Lung (tissue), 12 donors: ENCODE results near the gene ZC3H13. TPM values are rescaled to one million over a fixed set of nuclear protein-coding genes. Genes with fewer than 3 reads are reported as not detected.

Experiments used
- ATAC-seq: fragments of 200-7000 bp; cut with Tn5 transposase; one replicate; pipeline ENCODE4 v1.9.1; 2020; ENCODE audit warnings: moderate number of reproducible peaks; ENCODE audit not compliant: insufficient read depth, low FRiP score
- DNase-seq, 3 donors: peaks; one replicate each; pipeline ENCODE4 v3.0.0-alpha.2; 2013 to 2017
- H3K27ac ChIP-seq, 2 donors: one replicate each; pipeline ENCODE4 v1.5.1; 2013; ENCODE audit warnings: mild to moderate bottlenecking in 2 of 2, moderate library complexity in 2 of 2, control low read depth in 1 of 2, inconsistent platforms in 1 of 2, low read depth in 1 of 2, low read length in 1 of 2
- H3K27me3 ChIP-seq, 3 donors: one replicate each; pipeline ENCODE4 v1.5.1; 2013; ENCODE audit warnings: low read length in 2 of 3; ENCODE audit not compliant: control insufficient read depth in 3 of 3, insufficient read depth in 3 of 3
- H3K36me3 ChIP-seq, 4 donors: one replicate each; pipeline ENCODE4 v1.5.1; 2013; ENCODE audit warnings: low read length in 4 of 4, mild to moderate bottlenecking in 1 of 4, moderate library complexity in 1 of 4; ENCODE audit not compliant: control insufficient read depth in 4 of 4, insufficient read depth in 4 of 4
- H3K4me1 ChIP-seq, 5 donors: one replicate each; pipeline ENCODE4 v1.5.1; 2013; ENCODE audit warnings: low read length in 5 of 5, mild to moderate bottlenecking in 2 of 5, moderate library complexity in 1 of 5; ENCODE audit not compliant: control insufficient read depth in 5 of 5, insufficient read depth in 5 of 5
- H3K4me3 ChIP-seq: one replicate; pipeline ENCODE4 v1.5.1; 2013; ENCODE audit warnings: mild to moderate bottlenecking, control low read depth, moderate library complexity
- H3K9ac ChIP-seq, 2 donors: one replicate each; pipeline ENCODE4 v1.5.1; 2013; ENCODE audit warnings: low read length in 2 of 2, control low read depth in 1 of 2; ENCODE audit not compliant: insufficient read depth in 1 of 2
- H3K9me3 ChIP-seq, 4 donors: one replicate each; pipeline ENCODE4 v1.5.1; 2013; ENCODE audit warnings: low read length in 3 of 4, mild to moderate bottlenecking in 1 of 4, moderate library complexity in 1 of 4; ENCODE audit not compliant: control insufficient read depth in 4 of 4, insufficient read depth in 3 of 4
- WGBS, 2 donors: extraction: QIAGEN DNeasy Blood & Tissue Kit; methylation state at CpG; one replicate each; pipeline ENCODE4 v1.1.7; 2013; 5-methylcytosine and 5-hydroxymethylcytosine counted together
- polyA plus RNA-seq, 2 donors: library from polyadenylated mRNA; stranded (reverse); fragments of 200-250 nt; gene quantifications; one replicate each; pipeline ENCODE4 v1.2.1, GENCODE V29; 2013
- total RNA-seq, 2 donors: library from RNA; depleted of rRNA in 1 of 2; stranded (reverse); fragments of >200 nt in 1 of 2; gene quantifications; one replicate each; pipeline ENCODE4 v1.2.1, GENCODE V29; 2014 to 2021
- TF ChIP-seq, protein P1 (sequence below): IDR thresholded peaks from 2 replicates; pipeline ENCODE4 v1.5.1; 2012; ENCODE audit warnings: mild to moderate bottlenecking; ENCODE audit errors: control extremely low read depth, extremely low read depth
- donor health status: control.
- donor health status: control.
- donor health status: Bipolar disorder and iron deficiency.
- donor health status: healthy.
- donor health status: DM: yes; HTN: yes; CAD: no.

Gene ZC3H13
- total and polyA plus RNA-seq, 4 donors = 12.6 to 54.3 (median 27.3) TPM

GRCh38 chr13:46101002-46101401, 48.5 kb upstream of the ZC3H13 start:
- no peak overlapping the region for H3K27ac ChIP-seq
- WGBS, 2 donors = 86 to 95% methylated on average over 4 of the region's 4 CpGs

GRCh38 chr13:46100191-46100815, 47.8 kb upstream of the ZC3H13 start:
- DNase-seq (peak in 1 of 3 donors; percentile 13), ATAC-seq (no peak)
- Histone ChIP-seq H3K9ac (no peak overlapping the region), H3K9me3 (peaks cover 0 to 2% (median 0%) of the 10 kb centered on the region in 4 donors), H3K27me3 (no peaks in the 10 kb centered on the region), H3K27ac (no peak overlapping the region), H3K4me1 (peaks cover 0 to 4% (median 0%) of the 10 kb centered on the region in 5 donors), H3K4me3 (no peak overlapping the region), H3K36me3 (no peaks in the 10 kb centered on the region)
- TF ChIP-seq, protein P1, sequence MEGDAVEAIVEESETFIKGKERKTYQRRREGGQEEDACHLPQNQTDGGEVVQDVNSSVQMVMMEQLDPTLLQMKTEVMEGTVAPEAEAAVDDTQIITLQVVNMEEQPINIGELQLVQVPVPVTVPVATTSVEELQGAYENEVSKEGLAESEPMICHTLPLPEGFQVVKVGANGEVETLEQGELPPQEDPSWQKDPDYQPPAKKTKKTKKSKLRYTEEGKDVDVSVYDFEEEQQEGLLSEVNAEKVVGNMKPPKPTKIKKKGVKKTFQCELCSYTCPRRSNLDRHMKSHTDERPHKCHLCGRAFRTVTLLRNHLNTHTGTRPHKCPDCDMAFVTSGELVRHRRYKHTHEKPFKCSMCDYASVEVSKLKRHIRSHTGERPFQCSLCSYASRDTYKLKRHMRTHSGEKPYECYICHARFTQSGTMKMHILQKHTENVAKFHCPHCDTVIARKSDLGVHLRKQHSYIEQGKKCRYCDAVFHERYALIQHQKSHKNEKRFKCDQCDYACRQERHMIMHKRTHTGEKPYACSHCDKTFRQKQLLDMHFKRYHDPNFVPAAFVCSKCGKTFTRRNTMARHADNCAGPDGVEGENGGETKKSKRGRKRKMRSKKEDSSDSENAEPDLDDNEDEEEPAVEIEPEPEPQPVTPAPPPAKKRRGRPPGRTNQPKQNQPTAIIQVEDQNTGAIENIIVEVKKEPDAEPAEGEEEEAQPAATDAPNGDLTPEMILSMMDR = no peak
- WGBS, 2 donors = 69 to 78% methylated on average over 1 of the region's 1 CpG

More at GRCh38 chr13:46101002-46101401, 48.5 kb upstream of the ZC3H13 start:
- DNase-seq (no peak), ATAC-seq (no peak)
- no peaks in the 10 kb centered on the region for H3K36me3 ChIP-seq
- no peak overlapping the region for H3K9ac ChIP-seq
- H3K9me3 ChIP-seq = peaks cover 0 to 2% (median 0%) of the 10 kb centered on the region in 4 donors
- TF ChIP-seq, protein P1 = no peak
- H3K4me1 ChIP-seq = peaks cover 0 to 4% (median 0%) of the 10 kb centered on the region in 5 donors
- no peaks in the 10 kb centered on the region for H3K27me3 ChIP-seq
- no peak overlapping the region for H3K4me3 ChIP-seq

GRCh38 chr13:46097663-46098062, 45.1 kb upstream of the ZC3H13 start:
- Histone ChIP-seq H3K27me3 (no peaks in the 10 kb centered on the region), H3K36me3 (no peaks in the 10 kb centered on the region), H3K4me1 (peaks cover 0 to 4% (median 0%) of the 10 kb centered on the region in 5 donors), H3K4me3 (no peak overlapping the region), H3K9ac (no peak overlapping the region), H3K27ac (no peak overlapping the region), H3K9me3 (peaks cover 0 to 2% (median 0%) of the 10 kb centered on the region in 4 donors)
- DNase-seq (no peak), ATAC-seq (no peak)
- 89 to 95% methylated on average over 4 of the region's 4 CpGs for WGBS, 2 donors
- TF ChIP-seq, protein P1 = no peak
